Nephron progenitor cell (in vitro differentiated cells): ENCODE measurements around the gene WAS.
A peak's percentile ranks its signal among the peaks of the same experiment; 100 is the strongest.
"Not testable (repeated sequence)": the region's sequence is repeated elsewhere in the genome, so short reads cannot be mapped to it uniquely, and the experiment has no call there.

Experiments
- DNase-seq: peaks from one replicate; pipeline ENCODE4 v3.0.0; 2021
- H3K27ac Mint-ChIP-seq: 2 replicates; pipeline ENCODE4 v1.8.0; 2021; ENCODE audit warnings: mild to moderate bottlenecking, moderate library complexity, mixed read lengths
- H3K27me3 Mint-ChIP-seq: 2 replicates; pipeline ENCODE4 v1.8.0; 2021; ENCODE audit warnings: mild to moderate bottlenecking, low read depth, mixed read lengths; ENCODE audit not compliant: poor library complexity
- H3K36me3 Mint-ChIP-seq: 2 replicates; pipeline ENCODE4 v1.8.0; 2021; ENCODE audit warnings: low read depth, mixed read lengths
- H3K4me1 Mint-ChIP-seq: 2 replicates; pipeline ENCODE4 v1.8.0; 2021; ENCODE audit warnings: mixed read lengths
- H3K4me3 Mint-ChIP-seq: 2 replicates; pipeline ENCODE4 v1.8.0; 2021; ENCODE audit warnings: mild to moderate bottlenecking, moderate library complexity, mixed read lengths
- H3K9me3 Mint-ChIP-seq: 2 replicates; pipeline ENCODE4 v1.8.0; 2021; ENCODE audit warnings: mild to moderate bottlenecking, moderate library complexity, mixed read lengths
- CTCF ChIP-seq: fragments of 200-600 bp; sonication (generic); IDR thresholded peaks from 2 replicates; pipeline ENCODE4 v1.5.0; 2021; ENCODE audit warnings: antibody characterized with exemption

WAS gene

DNA sequence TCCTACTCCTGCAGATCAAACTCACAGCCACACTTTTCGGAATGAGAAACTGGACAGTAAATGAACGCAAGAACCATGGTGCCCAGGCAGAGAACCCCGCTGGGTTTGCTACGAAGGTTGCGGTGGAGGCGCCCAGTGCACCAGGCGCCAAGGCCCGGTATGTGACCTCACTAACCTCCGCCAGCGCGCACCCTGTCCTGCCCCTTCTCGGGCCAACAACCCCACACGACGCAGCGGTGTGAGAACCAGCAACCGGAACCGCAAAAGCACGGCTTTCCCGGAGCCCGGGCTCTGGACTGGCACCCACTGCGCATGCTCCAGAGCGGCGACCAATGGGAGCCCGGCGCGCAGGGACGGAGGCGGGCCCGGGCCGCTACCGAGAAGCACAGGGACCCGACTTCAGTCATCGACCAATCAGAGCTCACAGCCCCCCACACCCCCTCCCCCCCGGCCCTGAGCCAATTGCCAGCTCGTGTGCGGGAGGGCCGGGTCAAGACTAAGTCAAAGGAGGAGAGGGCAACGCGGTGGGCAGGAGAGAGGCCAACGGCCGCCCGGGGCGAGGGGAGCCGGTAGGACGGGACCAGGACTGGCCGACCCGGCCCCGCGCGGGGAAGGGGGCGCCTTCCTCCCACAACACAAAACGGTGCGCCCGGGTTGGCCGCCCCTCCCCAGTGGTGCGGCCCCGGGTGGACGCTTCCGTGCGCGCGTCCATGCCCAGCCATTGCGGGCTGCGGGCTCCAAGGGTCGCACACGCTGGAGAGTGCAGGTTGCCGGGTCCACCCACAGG lies 7.3 kb upstream of the WAS start:
- Mint-ChIP-seq H3K27me3 (peaks cover 12% of the 10 kb centered on the region), H3K9me3 (peaks cover 59% of the 10 kb centered on the region), H3K36me3 (no peaks in the 10 kb centered on the region), H3K4me3 (peak overlapping the region; percentile 87), H3K4me1 (peaks cover 32% of the 10 kb centered on the region), H3K27ac (peak overlapping the region; percentile 97)
- TF ChIP-seq CTCF: no peak
- peak; percentile 90 for DNase-seq

DNA sequence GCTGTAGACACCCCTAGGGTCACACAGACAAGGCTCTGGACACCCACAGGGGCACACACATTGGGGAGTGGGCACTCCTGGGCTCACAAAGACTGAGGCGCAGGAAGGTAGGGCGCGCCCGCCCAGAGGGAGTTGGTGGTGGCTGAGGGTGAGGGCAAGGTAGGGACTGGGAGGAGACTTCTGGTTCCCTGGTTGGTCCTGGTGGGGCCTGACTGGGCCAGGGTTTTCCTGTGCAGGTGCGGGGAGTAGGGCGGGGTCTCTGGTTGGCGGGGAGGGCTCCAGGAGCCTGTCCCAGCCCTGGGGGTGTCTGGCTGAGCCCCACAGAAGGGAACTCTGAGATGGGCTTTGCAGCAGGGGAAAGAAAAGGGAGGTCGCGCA lies 6.7 kb upstream of the WAS start:
- Mint-ChIP-seq H3K9me3 (peaks cover 63% of the 10 kb centered on the region), H3K36me3 (no peaks in the 10 kb centered on the region), H3K4me1 (peaks cover 32% of the 10 kb centered on the region), H3K27me3 (peaks cover 15% of the 10 kb centered on the region), H3K4me3 (peak overlapping the region; percentile 87), H3K27ac (peak overlapping the region; percentile 98)
- DNase-seq: no peak
- TF ChIP-seq CTCF: no peak

GRCh38 chrX:48677516-48677915 lies 6.1 kb upstream of the WAS start:
- Mint-ChIP-seq H3K4me3 (peak overlapping the region; percentile 87), H3K27ac (peak overlapping the region; percentile 98), H3K4me1 (peaks cover 32% of the 10 kb centered on the region), H3K9me3 (peaks cover 65% of the 10 kb centered on the region), H3K27me3 (peaks cover 15% of the 10 kb centered on the region), H3K36me3 (no peaks in the 10 kb centered on the region)
- TF ChIP-seq CTCF: no peak
- DNase-seq: peak; percentile 47

DNA sequence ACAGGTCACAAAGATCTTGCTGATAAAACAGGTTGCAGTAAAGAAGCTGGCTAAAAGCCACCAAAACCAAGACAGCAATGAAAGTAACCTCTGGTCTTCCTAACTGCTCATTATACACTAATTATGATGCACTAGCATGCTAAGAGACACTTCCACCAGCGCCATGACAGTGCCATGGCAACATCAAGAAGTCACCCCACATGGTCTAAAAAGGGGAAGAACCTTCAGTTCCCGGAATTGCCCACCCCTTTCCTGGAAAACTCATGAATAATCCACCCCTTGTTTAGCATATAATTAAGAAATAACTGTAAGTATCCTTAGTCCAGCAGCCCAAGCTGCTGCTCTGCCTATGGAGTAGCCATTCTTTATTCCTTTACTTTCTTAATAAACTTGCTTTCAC lies 3.1 kb upstream of the WAS start:
- peaks cover 19% of the 10 kb centered on the region for H3K27me3 Mint-ChIP-seq
- not testable (repeated sequence) for H3K27ac Mint-ChIP-seq, H3K36me3 Mint-ChIP-seq, H3K4me3 Mint-ChIP-seq, DNase-seq
- peaks cover 33% of the 10 kb centered on the region for H3K4me1 Mint-ChIP-seq
- H3K9me3 Mint-ChIP-seq: peaks cover 72% of the 10 kb centered on the region

GRCh38 chrX:48680925-48681324 lies 2.7 kb upstream of the WAS start:
- not testable (repeated sequence) for DNase-seq, H3K27ac Mint-ChIP-seq, H3K36me3 Mint-ChIP-seq, H3K4me3 Mint-ChIP-seq
- peaks cover 68% of the 10 kb centered on the region for H3K9me3 Mint-ChIP-seq
- peaks cover 19% of the 10 kb centered on the region for H3K27me3 Mint-ChIP-seq
- H3K4me1 Mint-ChIP-seq: peaks cover 29% of the 10 kb centered on the region

DNA sequence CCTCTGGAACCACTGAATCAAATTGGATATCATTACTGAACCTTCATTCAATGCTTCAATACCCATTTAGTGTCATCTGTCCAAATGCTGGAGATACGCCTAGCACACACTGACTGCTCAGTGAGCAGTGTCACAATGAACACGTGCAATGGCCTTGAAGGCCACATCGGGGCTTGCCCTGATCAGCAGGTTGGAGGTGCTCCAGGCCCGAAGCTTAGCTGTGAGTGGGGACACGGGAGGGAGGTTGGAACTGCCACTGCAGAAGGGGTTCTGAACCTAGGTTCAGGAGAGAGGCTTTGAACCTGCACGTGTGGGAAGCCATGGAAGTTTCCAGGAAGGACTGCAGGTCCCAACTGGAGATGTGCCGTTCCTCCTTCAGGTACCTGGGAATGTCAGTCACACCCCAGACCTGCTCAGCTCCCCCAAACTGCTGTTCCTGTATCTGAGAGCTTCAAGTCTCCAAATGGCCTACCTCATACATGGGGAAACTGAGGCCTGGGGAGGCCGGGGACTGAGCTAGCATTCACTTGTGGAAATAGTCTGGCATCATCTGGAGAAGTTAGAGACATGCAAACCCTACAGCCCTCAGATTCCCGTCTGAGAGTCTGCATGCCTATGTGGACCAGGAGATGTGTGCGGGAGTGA lies 1.9 kb upstream of the WAS start:
- no peak overlapping the region for H3K27ac Mint-ChIP-seq

DNA sequence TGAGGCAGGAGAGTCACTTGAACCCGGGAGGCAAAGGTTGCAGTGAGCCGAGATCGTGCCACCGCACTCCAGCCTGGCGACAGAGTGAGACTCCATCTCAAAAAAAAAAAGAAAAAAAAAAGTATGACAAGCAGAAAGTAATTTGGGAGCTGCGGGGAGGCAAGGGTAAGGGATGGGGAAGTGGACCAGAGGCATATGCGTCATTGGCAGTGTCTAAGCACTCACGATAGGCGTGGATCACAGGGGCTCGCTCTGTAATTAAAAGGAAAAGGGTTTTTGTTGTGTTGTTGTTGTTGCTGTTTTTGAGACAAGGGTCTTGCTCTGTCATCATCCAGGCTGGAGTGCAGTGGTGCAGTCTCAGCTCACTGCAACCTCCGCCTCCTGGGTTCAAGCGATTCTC lies 804 bp upstream of the WAS start:
- Mint-ChIP-seq H3K4me1 (peaks cover 19% of the 10 kb centered on the region), H3K27me3 (peaks cover 25% of the 10 kb centered on the region), H3K9me3 (peaks cover 68% of the 10 kb centered on the region)
- not testable (repeated sequence) for DNase-seq, H3K27ac Mint-ChIP-seq, H3K4me3 Mint-ChIP-seq, H3K36me3 Mint-ChIP-seq

More for the DNA sequence above, 1.9 kb upstream of the WAS start:
- Mint-ChIP-seq H3K27me3 (peaks cover 21% of the 10 kb centered on the region), H3K4me1 (peaks cover 29% of the 10 kb centered on the region), H3K36me3 (no peaks in the 10 kb centered on the region), H3K9me3 (peaks cover 71% of the 10 kb centered on the region), H3K4me3 (no peak overlapping the region)
- no peak for TF ChIP-seq CTCF
- no peak for DNase-seq
